Measurements from ENCODE around the gene RASEF.

DNA sequence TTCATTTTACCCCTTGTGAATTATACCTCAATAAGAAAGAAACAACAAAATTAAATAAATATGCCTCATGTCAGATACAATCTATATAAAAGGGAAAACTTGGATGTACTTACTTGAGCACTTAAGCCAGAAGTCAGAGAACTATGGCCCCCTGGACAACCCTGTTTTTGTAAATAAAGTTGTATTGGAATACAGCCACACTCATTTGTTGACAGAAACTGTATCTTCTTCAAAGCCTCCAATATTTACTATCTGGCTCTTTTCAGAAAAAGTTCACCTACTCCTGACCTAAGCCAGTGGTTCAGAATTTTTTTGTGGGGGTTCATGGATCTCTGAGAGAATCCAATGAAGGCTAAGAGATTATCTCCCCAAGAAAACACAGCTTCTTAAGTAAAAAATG lies 45.3 kb upstream of the RASEF start:
- no peak for TF ChIP-seq POLR2A (IDR thresholded peaks at IDR 0.05)
- TF ChIP-seq, protein P1, sequence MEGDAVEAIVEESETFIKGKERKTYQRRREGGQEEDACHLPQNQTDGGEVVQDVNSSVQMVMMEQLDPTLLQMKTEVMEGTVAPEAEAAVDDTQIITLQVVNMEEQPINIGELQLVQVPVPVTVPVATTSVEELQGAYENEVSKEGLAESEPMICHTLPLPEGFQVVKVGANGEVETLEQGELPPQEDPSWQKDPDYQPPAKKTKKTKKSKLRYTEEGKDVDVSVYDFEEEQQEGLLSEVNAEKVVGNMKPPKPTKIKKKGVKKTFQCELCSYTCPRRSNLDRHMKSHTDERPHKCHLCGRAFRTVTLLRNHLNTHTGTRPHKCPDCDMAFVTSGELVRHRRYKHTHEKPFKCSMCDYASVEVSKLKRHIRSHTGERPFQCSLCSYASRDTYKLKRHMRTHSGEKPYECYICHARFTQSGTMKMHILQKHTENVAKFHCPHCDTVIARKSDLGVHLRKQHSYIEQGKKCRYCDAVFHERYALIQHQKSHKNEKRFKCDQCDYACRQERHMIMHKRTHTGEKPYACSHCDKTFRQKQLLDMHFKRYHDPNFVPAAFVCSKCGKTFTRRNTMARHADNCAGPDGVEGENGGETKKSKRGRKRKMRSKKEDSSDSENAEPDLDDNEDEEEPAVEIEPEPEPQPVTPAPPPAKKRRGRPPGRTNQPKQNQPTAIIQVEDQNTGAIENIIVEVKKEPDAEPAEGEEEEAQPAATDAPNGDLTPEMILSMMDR (IDR thresholded peaks at IDR 0.05), result no peak
- no peak for TF ChIP-seq EP300 (IDR thresholded peaks at IDR 0.05)
